ENCODE data around the gene C1QTNF8. TPM values are rescaled to one million over a fixed set of nuclear protein-coding genes. Genes with fewer than 3 reads are reported as not detected.

The C1QTNF8 gene
- total RNA-seq, 2 donors from 2014 or later, result not detected

DNA sequence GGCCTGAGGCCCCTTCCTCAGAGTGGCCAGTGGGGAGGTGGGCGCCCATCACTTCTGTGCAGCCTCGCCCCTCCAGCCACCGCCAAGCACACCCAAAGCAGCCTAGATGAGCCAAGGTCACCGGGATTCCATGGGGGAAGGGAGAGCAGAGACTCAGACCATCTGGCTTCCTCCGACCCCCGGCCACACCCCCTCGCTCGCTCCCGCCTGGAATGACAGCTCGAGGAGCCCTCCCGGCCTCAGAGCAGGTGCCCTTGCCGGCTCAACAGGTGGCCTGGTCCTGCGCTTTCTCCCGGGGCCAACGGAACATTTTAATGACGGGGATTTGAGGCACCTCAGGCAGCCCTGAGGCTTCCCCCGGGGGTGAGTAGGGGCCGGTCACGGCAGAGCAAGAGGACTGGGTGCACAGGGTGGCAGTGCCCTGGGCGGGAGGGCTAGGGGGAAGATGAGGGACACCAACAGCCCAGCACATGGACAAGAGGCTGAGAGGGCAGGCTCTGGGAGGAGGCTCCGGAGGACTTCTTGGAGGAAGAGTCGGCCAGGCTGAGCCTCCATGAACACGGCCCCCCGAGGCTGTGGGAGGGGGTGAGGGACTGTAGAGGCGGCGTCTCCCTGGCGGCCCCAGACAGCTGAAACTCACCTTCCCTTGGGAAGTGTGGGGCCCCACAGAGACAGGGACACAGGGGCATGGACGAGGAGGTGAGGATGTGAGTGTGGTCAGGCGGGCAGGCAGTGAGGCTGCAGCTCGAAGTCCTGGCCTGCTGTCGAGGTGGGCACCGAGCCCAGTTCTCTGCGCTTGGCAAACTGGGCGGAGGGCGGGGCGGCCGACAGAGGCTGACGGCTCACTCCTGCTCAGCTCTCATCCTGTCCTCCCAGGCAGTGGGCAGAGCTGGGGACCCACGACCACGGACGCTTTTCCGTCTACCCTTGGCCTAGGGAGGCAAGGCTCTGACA lies 12.5 kb upstream of the C1QTNF8 start:
- H3K4me3 Mint-ChIP-seq, result no peak overlapping the region
- ATAC-seq, result no peak
- no peaks in the 10 kb centered on the region for H3K36me3 Mint-ChIP-seq
- peaks cover 0 to 6% of the 10 kb centered on the region in 2 donors for H3K27me3 Mint-ChIP-seq
- no peaks in the 10 kb centered on the region for H3K4me1 Mint-ChIP-seq (ENCODE audit: low read depth in 2 of 2)
- no peak for DNase-seq (ENCODE audit: low spot score)
- H3K27ac Mint-ChIP-seq, result no peak overlapping the region
- H3K9me3 Mint-ChIP-seq, result no peaks in the 10 kb centered on the region

GRCh38 chr16:1107731-1108130 lies 11.7 kb upstream of the C1QTNF8 start:
- no peaks in the 10 kb centered on the region for H3K36me3 Mint-ChIP-seq
- H3K9me3 Mint-ChIP-seq, result no peaks in the 10 kb centered on the region
- peaks cover 0 to 6% of the 10 kb centered on the region in 2 donors for H3K27me3 Mint-ChIP-seq
- no peaks in the 10 kb centered on the region for H3K4me1 Mint-ChIP-seq (ENCODE audit: low read depth in 2 of 2)
- ATAC-seq, result no peak
- no peak overlapping the region for H3K27ac Mint-ChIP-seq
- no peak overlapping the region for H3K4me3 Mint-ChIP-seq
- DNase-seq (ENCODE audit: low spot score), result no peak

- H3K27ac Mint-ChIP-seq, result no peak overlapping the region
- no peak for ATAC-seq
- no peaks in the 10 kb centered on the region for H3K36me3 Mint-ChIP-seq
- DNase-seq (ENCODE audit: low spot score), result no peak
- H3K27me3 Mint-ChIP-seq, result peaks cover 0 to 6% of the 10 kb centered on the region in 2 donors
- no peaks in the 10 kb centered on the region for H3K9me3 Mint-ChIP-seq
- H3K4me1 Mint-ChIP-seq (ENCODE audit: low read depth in 2 of 2), result no peaks in the 10 kb centered on the region
- H3K4me3 Mint-ChIP-seq, result no peak overlapping the region
Observed at GRCh38 chr16:1107141-1107540, 11.1 kb upstream of the C1QTNF8 start.

DNA sequence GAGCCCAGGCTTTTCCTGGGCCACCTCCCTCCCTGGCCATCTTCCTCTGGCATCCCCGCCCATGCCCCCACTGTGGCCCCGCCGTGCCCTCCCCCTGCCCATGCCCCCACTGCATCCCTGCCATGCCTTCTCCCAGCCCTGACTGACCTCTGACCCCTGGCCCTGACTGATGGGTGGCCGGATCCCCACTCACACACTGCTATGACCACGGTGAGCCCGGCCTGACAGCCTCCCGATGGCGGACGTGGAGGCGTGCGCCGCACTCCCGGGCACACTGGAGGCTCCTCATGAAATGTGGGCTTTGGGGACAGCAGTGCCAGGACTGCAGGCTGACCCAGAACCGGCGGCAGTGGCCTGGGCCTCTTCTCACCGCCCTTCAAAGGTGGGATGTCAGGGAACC lies 10.6 kb upstream of the C1QTNF8 start:
- ATAC-seq, result no peak
- no peak for DNase-seq (ENCODE audit: low spot score)
- H3K4me3 Mint-ChIP-seq, result no peak overlapping the region
- H3K27me3 Mint-ChIP-seq, result peaks cover 0 to 6% of the 10 kb centered on the region in 2 donors
- no peaks in the 10 kb centered on the region for H3K4me1 Mint-ChIP-seq (ENCODE audit: low read depth in 2 of 2)
- H3K36me3 Mint-ChIP-seq, result no peaks in the 10 kb centered on the region
- no peaks in the 10 kb centered on the region for H3K9me3 Mint-ChIP-seq
- no peak overlapping the region for H3K27ac Mint-ChIP-seq

GRCh38 chr16:1105888-1106620 lies 10.0 kb upstream of the C1QTNF8 start:
- H3K27ac Mint-ChIP-seq, result no peak overlapping the region
- no peaks in the 10 kb centered on the region for H3K36me3 Mint-ChIP-seq
- peaks cover 0 to 6% of the 10 kb centered on the region in 2 donors for H3K27me3 Mint-ChIP-seq
- H3K9me3 Mint-ChIP-seq, result no peaks in the 10 kb centered on the region
- H3K4me1 Mint-ChIP-seq (ENCODE audit: low read depth in 2 of 2), result no peaks in the 10 kb centered on the region
- DNase-seq (ENCODE audit: low spot score) (no peak), ATAC-seq (peak in 1 of 2 donors; percentile 49)
- no peak overlapping the region for H3K4me3 Mint-ChIP-seq

- H3K36me3 Mint-ChIP-seq, result no peaks in the 10 kb centered on the region
- H3K4me1 Mint-ChIP-seq (ENCODE audit: low read depth in 2 of 2), result no peaks in the 10 kb centered on the region
Observed at GRCh38 chr16:1103636-1103980, 7.6 kb upstream of the C1QTNF8 start.

GRCh38 chr16:1102921-1103635 lies 7.0 kb upstream of the C1QTNF8 start:
- H3K4me3 Mint-ChIP-seq, result no peak overlapping the region
- ATAC-seq, result peak; percentile 58 to 76
- H3K36me3 Mint-ChIP-seq, result no peaks in the 10 kb centered on the region
- no peak for DNase-seq (ENCODE audit: low spot score)
- no peaks in the 10 kb centered on the region for H3K27me3 Mint-ChIP-seq
- no peaks in the 10 kb centered on the region for H3K4me1 Mint-ChIP-seq (ENCODE audit: low read depth in 2 of 2)
- H3K9me3 Mint-ChIP-seq, result no peaks in the 10 kb centered on the region
- H3K27ac Mint-ChIP-seq, result no peak overlapping the region

More at GRCh38 chr16:1103636-1103980, 7.6 kb upstream of the C1QTNF8 start:
- Mint-ChIP-seq H3K27ac (no peak overlapping the region), H3K9me3 (no peaks in the 10 kb centered on the region), H3K27me3 (no peaks in the 10 kb centered on the region), H3K4me3 (no peak overlapping the region)
- no peak for DNase-seq (ENCODE audit: low spot score)
- no peak for ATAC-seq

GRCh38 chr16:1102333-1102700 lies 6.3 kb upstream of the C1QTNF8 start:
- H3K9me3 Mint-ChIP-seq, result no peaks in the 10 kb centered on the region
- H3K27ac Mint-ChIP-seq, result no peak overlapping the region
- H3K36me3 Mint-ChIP-seq, result no peaks in the 10 kb centered on the region
- H3K27me3 Mint-ChIP-seq, result no peaks in the 10 kb centered on the region
- no peak for DNase-seq (ENCODE audit: low spot score)
- no peaks in the 10 kb centered on the region for H3K4me1 Mint-ChIP-seq (ENCODE audit: low read depth in 2 of 2)
- no peak for ATAC-seq
- H3K4me3 Mint-ChIP-seq, result no peak overlapping the region

DNA sequence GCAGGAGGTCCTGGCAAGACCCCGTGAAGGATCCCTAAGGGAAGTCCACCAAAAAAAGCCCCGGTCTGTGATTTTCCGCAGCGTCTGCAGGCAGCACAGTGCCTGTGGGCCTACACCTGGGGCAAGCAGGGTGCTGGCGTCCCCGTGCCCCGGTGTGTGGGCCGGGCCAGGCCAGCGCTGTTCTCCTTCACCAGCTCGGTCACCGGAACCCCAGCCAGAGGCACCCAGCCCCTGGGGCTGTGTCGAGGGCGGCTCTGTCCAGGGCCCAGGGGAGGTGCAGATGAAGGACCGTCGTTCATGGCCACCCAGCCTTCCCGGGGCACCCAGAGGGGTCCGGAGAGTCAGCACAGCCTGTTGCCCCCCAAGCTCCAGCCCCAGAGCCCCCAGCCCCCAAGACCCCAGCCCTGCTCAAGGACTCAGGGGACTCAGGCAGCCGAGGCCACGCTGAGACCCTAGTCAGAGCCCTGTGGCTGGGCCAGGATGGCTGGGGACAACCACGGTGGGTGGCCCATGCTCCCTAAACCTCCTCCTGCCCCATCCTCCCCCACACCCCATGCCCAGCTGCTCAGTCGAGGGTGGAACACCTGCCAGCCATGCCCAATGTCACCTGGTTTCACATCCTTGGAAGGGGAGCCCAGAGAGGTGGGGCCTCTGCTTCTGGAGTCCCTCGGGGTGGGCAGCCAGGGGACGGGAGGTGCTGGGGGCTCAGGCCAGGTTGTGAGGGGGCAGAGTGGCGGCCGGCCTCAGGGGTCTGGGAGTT lies 5.7 kb upstream of the C1QTNF8 start:
- ATAC-seq, result no peak
- Mint-ChIP-seq H3K9me3 (no peaks in the 10 kb centered on the region), H3K27ac (no peak overlapping the region), H3K4me3 (no peak overlapping the region), H3K36me3 (no peaks in the 10 kb centered on the region), H3K4me1 (ENCODE audit: low read depth in 2 of 2) (no peaks in the 10 kb centered on the region), H3K27me3 (no peaks in the 10 kb centered on the region)
- DNase-seq (ENCODE audit: low spot score), result no peak

DNA sequence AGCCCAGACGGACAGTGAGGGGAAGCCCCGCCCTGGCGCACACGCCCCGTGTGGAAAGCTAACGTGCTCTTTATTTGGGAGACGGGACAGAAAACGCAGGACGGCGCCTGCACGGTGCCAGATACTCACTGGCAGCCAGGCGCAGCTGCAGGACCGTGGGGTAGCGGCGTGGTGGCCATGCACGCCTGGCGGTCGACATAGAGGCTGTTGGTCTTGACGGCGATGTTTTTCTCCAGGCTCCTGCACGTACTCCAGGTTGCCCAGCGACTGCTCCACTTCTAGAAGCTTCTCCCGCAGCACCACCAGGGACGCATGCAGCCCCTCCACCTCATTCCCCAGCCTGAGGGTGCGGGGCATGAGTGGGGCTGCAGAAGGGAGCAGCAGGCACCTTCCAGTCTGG lies 5.1 kb upstream of the C1QTNF8 start:
- Mint-ChIP-seq H3K4me1 (ENCODE audit: low read depth in 2 of 2) (no peaks in the 10 kb centered on the region), H3K9me3 (no peaks in the 10 kb centered on the region), H3K36me3 (no peaks in the 10 kb centered on the region), H3K27me3 (no peaks in the 10 kb centered on the region), H3K4me3 (no peak overlapping the region), H3K27ac (no peak overlapping the region)
- ATAC-seq (no peak), DNase-seq (ENCODE audit: low spot score) (no peak)

DNA sequence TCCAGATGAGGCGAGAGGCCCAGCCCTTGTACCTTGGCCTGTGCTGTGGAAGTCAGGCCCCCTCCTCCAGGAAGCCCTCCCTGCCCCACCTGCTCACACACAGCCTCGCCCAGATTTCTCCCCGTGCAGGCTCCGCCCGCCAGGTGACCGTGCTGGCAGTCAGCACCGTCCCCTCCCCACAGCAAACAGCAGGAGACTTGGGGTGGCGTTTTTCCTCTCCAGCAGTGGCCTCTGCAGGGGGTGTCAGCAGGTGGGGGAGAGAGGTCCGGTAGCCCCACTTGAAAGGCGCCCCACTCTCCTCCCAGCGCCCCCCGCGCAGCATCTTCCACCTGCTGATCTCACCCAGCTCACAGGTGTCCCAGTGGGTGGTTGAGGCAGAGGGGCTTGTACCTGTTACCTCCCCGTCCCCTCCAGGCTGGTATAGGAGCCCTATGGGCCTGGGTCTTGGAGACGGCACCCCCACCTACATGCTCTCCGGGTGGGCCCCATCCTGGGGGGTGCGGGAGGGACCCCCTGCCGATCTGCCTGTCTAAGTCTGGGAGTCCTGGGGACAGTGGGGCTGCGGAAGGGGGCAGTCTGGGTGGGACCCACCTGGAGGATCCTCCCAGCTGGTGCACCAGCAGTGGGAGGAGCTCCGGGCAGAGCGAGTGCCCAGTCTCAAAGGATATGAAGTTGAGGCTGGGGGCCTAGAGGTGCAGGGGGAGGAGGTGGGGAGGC lies 4.2 kb upstream of the C1QTNF8 start:
- Mint-ChIP-seq H3K9me3 (no peaks in the 10 kb centered on the region), H3K36me3 (no peaks in the 10 kb centered on the region), H3K27me3 (no peaks in the 10 kb centered on the region), H3K4me3 (no peak overlapping the region), H3K4me1 (ENCODE audit: low read depth in 2 of 2) (no peaks in the 10 kb centered on the region), H3K27ac (no peak overlapping the region)
- ATAC-seq, result no peak
- DNase-seq (ENCODE audit: low spot score), result no peak

DNA sequence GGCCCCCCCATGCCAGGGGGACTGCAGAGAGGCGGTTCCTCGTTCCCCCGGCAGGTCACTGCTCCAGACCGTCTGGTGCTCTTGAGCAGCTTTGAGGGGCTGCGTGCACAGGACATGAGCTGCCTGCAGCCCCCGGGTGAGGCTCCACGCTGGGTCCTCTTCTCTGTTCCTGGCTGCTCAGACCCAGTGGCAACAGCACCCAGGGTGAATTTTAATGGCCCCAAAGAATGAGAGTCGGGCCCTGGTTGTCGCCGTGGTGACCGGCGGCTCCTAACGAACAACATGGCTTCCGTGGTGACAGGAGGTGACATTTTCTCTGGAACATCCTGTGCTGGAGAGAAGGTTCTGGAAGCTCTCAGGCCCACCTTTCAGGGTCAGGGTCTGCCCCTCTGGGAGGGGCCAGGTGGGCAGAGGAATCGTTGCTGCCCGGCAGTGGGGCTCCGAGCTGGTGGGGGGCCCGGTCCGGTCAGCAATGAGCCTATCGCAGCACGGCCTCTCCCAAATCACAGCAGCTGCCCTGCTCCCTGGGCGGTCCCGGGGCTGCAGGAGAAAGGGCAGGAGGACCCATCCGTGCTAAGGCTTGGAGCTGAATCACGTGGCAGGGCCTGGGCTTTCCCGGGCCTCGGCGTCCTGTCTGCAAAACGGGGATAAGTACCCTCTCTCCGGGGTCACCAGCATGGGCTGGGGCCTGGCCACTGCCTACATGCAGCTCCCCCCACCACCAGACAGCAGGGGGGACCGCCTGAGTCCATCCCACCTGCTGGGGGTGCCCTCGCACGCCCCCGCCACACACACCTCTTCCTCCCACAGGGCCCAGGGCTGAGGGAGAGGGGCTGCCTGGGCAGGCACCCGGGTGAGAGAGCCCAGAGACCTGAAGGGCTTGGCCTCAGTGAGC lies 3.4 kb upstream of the C1QTNF8 start:
- H3K36me3 Mint-ChIP-seq, result no peaks in the 10 kb centered on the region
- H3K4me3 Mint-ChIP-seq, result no peak overlapping the region
- H3K4me1 Mint-ChIP-seq (ENCODE audit: low read depth in 2 of 2), result no peaks in the 10 kb centered on the region
- no peaks in the 10 kb centered on the region for H3K9me3 Mint-ChIP-seq
- no peaks in the 10 kb centered on the region for H3K27me3 Mint-ChIP-seq
- ATAC-seq (no peak), DNase-seq (ENCODE audit: low spot score) (no peak)
- H3K27ac Mint-ChIP-seq, result no peak overlapping the region

All from natural killer cell treated with Interleukin-12 subunit alpha and Interleukin-12 subunit beta and Interleukin-15 and Interleukin-18, amount 100 ng/mL, for 72 hours (primary cell).